HEK293 (cell line): ENCODE data around the gene EFCAB8.

Experiments used
- CTCF ChIA-PET: fragments of 350-600 bp; formaldehyde crosslinking; extraction: SDS; loops from one replicate; lab custom pipeline; 2021; ENCODE audit warnings: antibody characterized with exemption; lab: Yijun Ruan, JAX
- POLR2A ChIA-PET: fragments of 300-600 bp; formaldehyde crosslinking; extraction: SDS; loops from one replicate; lab custom pipeline; 2020; ENCODE audit warnings: antibody characterized with exemption, inconsistent platforms; lab: Yijun Ruan, JAX
- H3K27ac ChIP-seq: fragments of 200-500 bp; sonication (Bioruptor generic); 2 replicates; pipeline ENCODE4 v1.5.1; 2014; ENCODE audit warnings: low read depth, low read length, control low read depth, inconsistent platforms; ENCODE audit errors: extremely low read depth
- H3K36me3 ChIP-seq, 2 experiments: fragments of 200-500 bp in 1 of 2; sonication (Bioruptor generic) in 1 of 2; 1 replicate in 1 of 2; 2 replicates in 1 of 2; pipeline ENCODE4 v1.5.1; 2014 to 2017; ENCODE audit warnings: inconsistent platforms in 2 of 2, low read length in 2 of 2; ENCODE audit not compliant: control insufficient read depth in 2 of 2, insufficient read depth in 1 of 2
- H3K4me1 ChIP-seq: fragments of 200-500 bp; sonication (Bioruptor generic); 2 replicates; pipeline ENCODE4 v1.5.1; 2014; ENCODE audit warnings: mild to moderate bottlenecking, low read length, inconsistent platforms; ENCODE audit not compliant: control insufficient read depth, insufficient read depth
- H3K4me3 ChIP-seq: 2 replicates; pipeline ENCODE4 v1.5.1; 2011; ENCODE audit warnings: low read depth, mild to moderate bottlenecking, control low read depth, low read length, moderate library complexity
- H3K9me3 ChIP-seq: fragments of 200-500 bp; sonication (Bioruptor generic); 2 replicates; pipeline ENCODE4 v1.5.1; 2014; ENCODE audit warnings: low read depth, low read length, inconsistent platforms; ENCODE audit not compliant: control insufficient read depth, insufficient read depth
- KLF9 ChIP-seq: fragments of 450-650 bp; formaldehyde crosslinking; IDR thresholded peaks from 2 replicates; pipeline ENCODE4 v1.5.1; 2016; ENCODE audit warnings: missing biosample characterization, missing genetic modification characterization, low read depth
- TRIM28 ChIP-seq: IDR thresholded peaks from 2 replicates; pipeline ENCODE4 v1.6.1; 2011; ENCODE audit warnings: low read length, control low read depth, borderline replicate concordance
- ZNF16 ChIP-seq: fragments of 450-650 bp; formaldehyde crosslinking; IDR thresholded peaks from 2 replicates; pipeline ENCODE4 v1.5.1; 2016; ENCODE audit warnings: low read depth, missing biosample characterization, missing genetic modification characterization
- ZNF350 ChIP-seq: fragments of 450-650 bp; formaldehyde crosslinking; IDR thresholded peaks from 2 replicates; pipeline ENCODE4 v1.5.0; 2017; ENCODE audit warnings: missing biosample characterization, mild to moderate bottlenecking, missing genetic modification characterization
- ZNF398 ChIP-seq: fragments of 450-650 bp; formaldehyde crosslinking; IDR thresholded peaks from 2 replicates; pipeline ENCODE4 v1.5.1; 2017; ENCODE audit warnings: missing biosample characterization, missing genetic modification characterization
- ZNF404 ChIP-seq: fragments of 450-650 bp; formaldehyde crosslinking; IDR thresholded peaks from 2 replicates; pipeline ENCODE4 v1.5.1; 2017; ENCODE audit warnings: missing biosample characterization, missing genetic modification characterization
- ZNF561 ChIP-seq: fragments of 450-650 bp; IDR thresholded peaks from 2 replicates; pipeline ENCODE4 v1.5.1; 2018; ENCODE audit warnings: missing biosample characterization, missing genetic modification characterization, borderline replicate concordance
- ZNF596 ChIP-seq: fragments of 450-650 bp; IDR thresholded peaks from 2 replicates; pipeline ENCODE4 v1.5.0; 2018; ENCODE audit warnings: missing biosample characterization, mild to moderate bottlenecking, missing genetic modification characterization, moderate library complexity
- ZNF701 ChIP-seq: fragments of 450-650 bp; formaldehyde crosslinking; IDR thresholded peaks from 2 replicates; pipeline ENCODE4 v1.5.1; 2016; ENCODE audit warnings: missing biosample characterization, missing genetic modification characterization
- ZNF843 ChIP-seq: fragments of 450-650 bp; formaldehyde crosslinking; IDR thresholded peaks from 2 replicates; pipeline ENCODE4 v1.5.1; 2016; ENCODE audit warnings: missing biosample characterization, missing genetic modification characterization
- TF ChIP-seq, protein P1 (sequence below): fragments of 450-650 bp; IDR thresholded peaks from 2 replicates; pipeline ENCODE4 v1.5.1; 2018; ENCODE audit warnings: missing biosample characterization, missing genetic modification characterization
- TF ChIP-seq, protein P2 (sequence below): fragments of 450-650 bp; formaldehyde crosslinking; IDR thresholded peaks from 2 replicates; pipeline ENCODE4 v1.5.0; 2017; ENCODE audit warnings: missing biosample characterization, missing genetic modification characterization, borderline replicate concordance
- TF ChIP-seq, protein P3 (sequence below): fragments of 450-650 bp; formaldehyde crosslinking; IDR thresholded peaks from 2 replicates; pipeline ENCODE4 v1.5.1; 2017; ENCODE audit warnings: missing biosample characterization, missing genetic modification characterization

EFCAB8 gene

DNA sequence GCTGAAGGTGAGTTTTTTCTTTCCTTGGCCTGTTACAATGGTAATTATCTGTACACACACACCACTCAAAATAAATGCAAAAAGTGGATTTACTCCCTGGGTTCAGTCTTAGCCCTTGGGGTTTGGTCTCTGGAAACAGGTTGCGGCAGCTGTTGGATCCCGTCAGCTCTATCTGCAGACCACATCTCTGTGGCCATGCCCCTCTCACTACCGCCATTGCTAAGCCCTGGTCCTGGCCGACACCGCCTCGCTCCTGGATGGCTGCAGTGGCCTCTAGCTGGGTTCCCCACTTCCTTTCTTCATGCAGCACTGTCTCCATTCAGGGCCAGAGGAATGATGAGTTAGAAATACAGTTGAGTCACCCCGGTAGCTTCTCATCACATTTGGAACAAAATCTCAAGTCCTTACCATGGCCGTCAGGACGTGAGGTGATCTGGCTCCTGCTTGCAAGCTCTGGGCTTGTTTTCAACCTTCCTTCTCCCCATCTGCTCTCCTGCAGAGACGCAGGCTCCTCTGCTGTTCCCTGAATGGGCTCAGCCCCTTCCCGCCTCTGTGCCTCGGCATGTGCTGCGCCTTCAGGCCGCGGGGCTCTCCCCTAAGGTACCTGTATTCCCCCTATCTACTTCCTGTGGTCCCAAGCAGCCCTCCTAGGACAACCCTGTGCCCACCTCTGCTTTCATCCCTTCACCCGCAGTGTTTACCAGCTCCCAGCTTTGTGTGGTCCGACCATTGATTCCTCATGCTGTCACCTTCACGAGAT is 38.0 kb downstream of the EFCAB8 start:
- Histone ChIP-seq H3K4me3 (no peak overlapping the region), H3K9me3 (no peaks in the 10 kb centered on the region), H3K27ac (no peak overlapping the region), H3K4me1 (no peaks in the 10 kb centered on the region)
- TF ChIP-seq ZNF596 (tag by site-specific recombination) (no peak), ZNF16 (tag by site-specific recombination) (no peak), ZNF398 (tag by site-specific recombination) (no peak), ZNF843 (tag by site-specific recombination) (no peak), ZNF701 (no peak), ZNF350 (tag by site-specific recombination) (no peak)
- TF ChIP-seq, all 188 proteins: peak for 0
- ChIA-PET CTCF (interaction anchor here (0.6 to 3.2 kb wide), 7 partner anchors 12 to 403 kb away, joined by 3 to 11 read pairs (median 5); no protein-coding TSS in a partner anchor), POLR2A (no interaction called here)
- no peaks in the 10 kb centered on the region for H3K36me3 ChIP-seq

DNA sequence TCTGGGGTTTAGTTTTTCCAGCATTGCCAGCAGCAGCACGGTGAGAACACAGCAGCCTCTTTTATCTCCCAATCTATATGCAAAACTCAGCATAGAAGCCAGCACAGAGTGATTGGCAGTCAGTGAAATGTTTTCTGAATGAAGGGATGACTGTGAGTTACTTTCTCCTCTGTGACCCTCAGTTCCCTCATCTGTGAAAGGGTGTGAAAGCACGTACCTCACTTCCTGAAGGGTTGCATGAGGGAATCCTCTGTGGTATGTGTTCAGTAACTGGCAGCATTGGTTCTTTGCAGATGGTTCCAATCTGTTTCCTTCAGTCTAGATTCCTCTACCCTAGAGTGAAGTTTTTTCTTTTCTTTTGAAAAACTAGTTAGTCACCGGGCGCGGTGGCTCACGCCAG is 40.0 kb downstream of the EFCAB8 start:
- Histone ChIP-seq H3K27ac (no peak overlapping the region), H3K36me3 (no peaks in the 10 kb centered on the region)
- TF ChIP-seq KLF9 (tag by site-specific recombination) (no peak), TRIM28 (no peak), ZNF561 (no peak), ZNF404 (no peak), ZNF398 (tag by site-specific recombination) (no peak)
- TF ChIP-seq, protein P1, sequence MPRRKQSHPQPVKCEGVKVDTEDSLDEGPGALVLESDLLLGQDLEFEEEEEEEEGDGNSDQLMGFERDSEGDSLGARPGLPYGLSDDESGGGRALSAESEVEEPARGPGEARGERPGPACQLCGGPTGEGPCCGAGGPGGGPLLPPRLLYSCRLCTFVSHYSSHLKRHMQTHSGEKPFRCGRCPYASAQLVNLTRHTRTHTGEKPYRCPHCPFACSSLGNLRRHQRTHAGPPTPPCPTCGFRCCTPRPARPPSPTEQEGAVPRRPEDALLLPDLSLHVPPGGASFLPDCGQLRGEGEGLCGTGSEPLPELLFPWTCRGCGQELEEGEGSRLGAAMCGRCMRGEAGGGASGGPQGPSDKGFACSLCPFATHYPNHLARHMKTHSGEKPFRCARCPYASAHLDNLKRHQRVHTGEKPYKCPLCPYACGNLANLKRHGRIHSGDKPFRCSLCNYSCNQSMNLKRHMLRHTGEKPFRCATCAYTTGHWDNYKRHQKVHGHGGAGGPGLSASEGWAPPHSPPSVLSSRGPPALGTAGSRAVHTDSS = no peak
- TF ChIP-seq, protein P2, sequence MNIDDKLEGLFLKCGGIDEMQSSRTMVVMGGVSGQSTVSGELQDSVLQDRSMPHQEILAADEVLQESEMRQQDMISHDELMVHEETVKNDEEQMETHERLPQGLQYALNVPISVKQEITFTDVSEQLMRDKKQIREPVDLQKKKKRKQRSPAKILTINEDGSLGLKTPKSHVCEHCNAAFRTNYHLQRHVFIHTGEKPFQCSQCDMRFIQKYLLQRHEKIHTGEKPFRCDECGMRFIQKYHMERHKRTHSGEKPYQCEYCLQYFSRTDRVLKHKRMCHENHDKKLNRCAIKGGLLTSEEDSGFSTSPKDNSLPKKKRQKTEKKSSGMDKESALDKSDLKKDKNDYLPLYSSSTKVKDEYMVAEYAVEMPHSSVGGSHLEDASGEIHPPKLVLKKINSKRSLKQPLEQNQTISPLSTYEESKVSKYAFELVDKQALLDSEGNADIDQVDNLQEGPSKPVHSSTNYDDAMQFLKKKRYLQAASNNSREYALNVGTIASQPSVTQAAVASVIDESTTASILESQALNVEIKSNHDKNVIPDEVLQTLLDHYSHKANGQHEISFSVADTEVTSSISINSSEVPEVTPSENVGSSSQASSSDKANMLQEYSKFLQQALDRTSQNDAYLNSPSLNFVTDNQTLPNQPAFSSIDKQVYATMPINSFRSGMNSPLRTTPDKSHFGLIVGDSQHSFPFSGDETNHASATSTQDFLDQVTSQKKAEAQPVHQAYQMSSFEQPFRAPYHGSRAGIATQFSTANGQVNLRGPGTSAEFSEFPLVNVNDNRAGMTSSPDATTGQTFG (tag by site-specific recombination) = no peak
- TF ChIP-seq, protein P3, sequence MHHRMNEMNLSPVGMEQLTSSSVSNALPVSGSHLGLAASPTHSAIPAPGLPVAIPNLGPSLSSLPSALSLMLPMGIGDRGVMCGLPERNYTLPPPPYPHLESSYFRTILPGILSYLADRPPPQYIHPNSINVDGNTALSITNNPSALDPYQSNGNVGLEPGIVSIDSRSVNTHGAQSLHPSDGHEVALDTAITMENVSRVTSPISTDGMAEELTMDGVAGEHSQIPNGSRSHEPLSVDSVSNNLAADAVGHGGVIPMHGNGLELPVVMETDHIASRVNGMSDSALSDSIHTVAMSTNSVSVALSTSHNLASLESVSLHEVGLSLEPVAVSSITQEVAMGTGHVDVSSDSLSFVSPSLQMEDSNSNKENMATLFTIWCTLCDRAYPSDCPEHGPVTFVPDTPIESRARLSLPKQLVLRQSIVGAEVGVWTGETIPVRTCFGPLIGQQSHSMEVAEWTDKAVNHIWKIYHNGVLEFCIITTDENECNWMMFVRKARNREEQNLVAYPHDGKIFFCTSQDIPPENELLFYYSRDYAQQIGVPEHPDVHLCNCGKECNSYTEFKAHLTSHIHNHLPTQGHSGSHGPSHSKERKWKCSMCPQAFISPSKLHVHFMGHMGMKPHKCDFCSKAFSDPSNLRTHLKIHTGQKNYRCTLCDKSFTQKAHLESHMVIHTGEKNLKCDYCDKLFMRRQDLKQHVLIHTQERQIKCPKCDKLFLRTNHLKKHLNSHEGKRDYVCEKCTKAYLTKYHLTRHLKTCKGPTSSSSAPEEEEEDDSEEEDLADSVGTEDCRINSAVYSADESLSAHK (tag by site-specific recombination) = no peak
- TF ChIP-seq, all 188 proteins: peak for 0
- H3K9me3 ChIP-seq = no peaks in the 10 kb centered on the region
- no peak overlapping the region for H3K4me3 ChIP-seq
- CTCF ChIA-PET = interaction anchor here (0.7 kb wide), 1 partner anchor 290 kb away, joined by 4 read pairs; no protein-coding TSS in a partner anchor
- no peaks in the 10 kb centered on the region for H3K4me1 ChIP-seq
- POLR2A ChIA-PET = no interaction called here
